Ectodermal cell (in vitro differentiated cells): ENCODE results near the gene FHIT.
"Not testable (repeated sequence)": the region's sequence is repeated elsewhere in the genome, so short reads cannot be mapped to it uniquely, and the experiment has no call there.

ENCODE experiments used
- H3K27ac ChIP-seq: 2 replicates; pipeline ENCODE4 v1.7.0; 2013; ENCODE audit warnings: mild to moderate bottlenecking, low read depth, low read length; ENCODE audit not compliant: insufficient read depth, poor library complexity, severe bottlenecking
- H3K27me3 ChIP-seq: 2 replicates; pipeline ENCODE4 v1.7.0; 2013; ENCODE audit warnings: mild to moderate bottlenecking, low read length; ENCODE audit not compliant: insufficient read depth, control insufficient read depth, poor library complexity, severe bottlenecking
- H3K36me3 ChIP-seq: one replicate; pipeline ENCODE4 v1.7.0; 2013; ENCODE audit warnings: low read length; ENCODE audit not compliant: control insufficient read depth, insufficient read depth
- H3K4me1 ChIP-seq: one replicate; pipeline ENCODE4 v1.7.0; 2013; ENCODE audit warnings: low read length; ENCODE audit not compliant: control insufficient read depth, insufficient read depth
- H3K4me3 ChIP-seq: 2 replicates; pipeline ENCODE4 v1.7.0; 2013; ENCODE audit warnings: low read depth, low read length, control low read depth; ENCODE audit not compliant: insufficient read depth
- H3K9me3 ChIP-seq: 2 replicates; pipeline ENCODE4 v1.7.0; 2013; ENCODE audit warnings: mild to moderate bottlenecking, low read length, moderate library complexity; ENCODE audit not compliant: control insufficient read depth
- WGBS, 2 experiments: methylation state at CpG; one replicate each; pipeline ENCODE4 v1.1.7; 2013; ENCODE audit warnings: missing lambda C conversion rate in 2 of 2; 5-methylcytosine and 5-hydroxymethylcytosine counted together

The FHIT gene

GRCh38 chr3:61051666-61052065, 199.6 kb downstream of the FHIT start:
- H3K36me3 ChIP-seq: no peaks in the 10 kb centered on the region
- H3K9me3 ChIP-seq: no peaks in the 10 kb centered on the region
- H3K27ac ChIP-seq: no peak overlapping the region
- no peak overlapping the region for H3K4me3 ChIP-seq
- 83 to 94% methylated on average over 1 of the region's 1 CpG for WGBS, 2 experiments
- H3K27me3 ChIP-seq: no peaks in the 10 kb centered on the region
- no peaks in the 10 kb centered on the region for H3K4me1 ChIP-seq

GRCh38 chr3:61045169-61045568, 206.1 kb downstream of the FHIT start:
- not testable (repeated sequence) for H3K4me3 ChIP-seq, H3K27ac ChIP-seq, H3K4me1 ChIP-seq, H3K9me3 ChIP-seq, H3K27me3 ChIP-seq, H3K36me3 ChIP-seq
- 80 to 100% methylated on average over 1 of the region's 1 CpG for WGBS, 2 experiments

- WGBS, 2 experiments: 92 to 95% methylated on average over 10 of the region's 10 CpGs
- H3K9me3 ChIP-seq: no peaks in the 10 kb centered on the region
- no peaks in the 10 kb centered on the region for H3K4me1 ChIP-seq
- no peaks in the 10 kb centered on the region for H3K36me3 ChIP-seq
- no peak overlapping the region for H3K27ac ChIP-seq
- no peaks in the 10 kb centered on the region for H3K27me3 ChIP-seq
- H3K4me3 ChIP-seq: no peak overlapping the region
These were observed 208.1 kb downstream of the FHIT start for GRCh38 chr3:61043156-61043555.

- WGBS, 2 experiments: 88 to 92% methylated on average over 2 of the region's 2 CpGs
- Histone ChIP-seq H3K9me3 (no peaks in the 10 kb centered on the region), H3K4me1 (no peaks in the 10 kb centered on the region), H3K36me3 (no peaks in the 10 kb centered on the region), H3K27ac (no peak overlapping the region), H3K4me3 (no peak overlapping the region), H3K27me3 (no peaks in the 10 kb centered on the region)
These were observed 210.6 kb downstream of the FHIT start for GRCh38 chr3:61040618-61041017.

GRCh38 chr3:61035573-61035972, 215.7 kb downstream of the FHIT start:
- Histone ChIP-seq H3K4me1 (no peaks in the 10 kb centered on the region), H3K36me3 (no peaks in the 10 kb centered on the region), H3K9me3 (no peaks in the 10 kb centered on the region), H3K27me3 (no peaks in the 10 kb centered on the region), H3K4me3 (no peak overlapping the region), H3K27ac (no peak overlapping the region)
- 100% methylated on average over 1 of the region's 1 CpG for WGBS, 2 experiments

GRCh38 chr3:61032991-61033390, 218.3 kb downstream of the FHIT start:
- H3K27ac ChIP-seq: no peak overlapping the region
- H3K9me3 ChIP-seq: no peaks in the 10 kb centered on the region
- WGBS, 2 experiments: 95 to 98% methylated on average over 5 of the region's 5 CpGs
- no peak overlapping the region for H3K4me3 ChIP-seq
- H3K27me3 ChIP-seq: no peaks in the 10 kb centered on the region
- H3K36me3 ChIP-seq: no peaks in the 10 kb centered on the region
- H3K4me1 ChIP-seq: no peaks in the 10 kb centered on the region

GRCh38 chr3:61031503-61031902, 219.7 kb downstream of the FHIT start:
- 96 to 100% methylated on average over 2 of the region's 2 CpGs for WGBS, 2 experiments

GRCh38 chr3:61030469-61031035, 220.7 kb downstream of the FHIT start:
- H3K4me1 ChIP-seq: no peaks in the 10 kb centered on the region

More at GRCh38 chr3:61031503-61031902, 219.7 kb downstream of the FHIT start:
- H3K36me3 ChIP-seq: no peaks in the 10 kb centered on the region
- no peak overlapping the region for H3K27ac ChIP-seq
- H3K27me3 ChIP-seq: no peaks in the 10 kb centered on the region
- no peaks in the 10 kb centered on the region for H3K9me3 ChIP-seq
- no peaks in the 10 kb centered on the region for H3K4me1 ChIP-seq
- H3K4me3 ChIP-seq: no peak overlapping the region

GRCh38 chr3:61029194-61029593, 222.1 kb downstream of the FHIT start:
- WGBS, 2 experiments: 95 to 96% methylated on average over 5 of the region's 5 CpGs

More at GRCh38 chr3:61030469-61031035, 220.7 kb downstream of the FHIT start:
- WGBS, 2 experiments: 94% methylated on average over 4 of the region's 4 CpGs
- Histone ChIP-seq H3K36me3 (no peaks in the 10 kb centered on the region), H3K9me3 (no peaks in the 10 kb centered on the region), H3K27ac (no peak overlapping the region), H3K4me3 (no peak overlapping the region), H3K27me3 (no peaks in the 10 kb centered on the region)

GRCh38 chr3:61018807-61019206, 232.4 kb downstream of the FHIT start:
- H3K36me3 ChIP-seq: no peaks in the 10 kb centered on the region
- no peak overlapping the region for H3K4me3 ChIP-seq
- no peaks in the 10 kb centered on the region for H3K27me3 ChIP-seq
- no peaks in the 10 kb centered on the region for H3K9me3 ChIP-seq
- no peak overlapping the region for H3K27ac ChIP-seq
- no peaks in the 10 kb centered on the region for H3K4me1 ChIP-seq
- no CpG with 5 or more reads among the region's 1 CpG for WGBS, 2 experiments

More at GRCh38 chr3:61029194-61029593, 222.1 kb downstream of the FHIT start:
- H3K27ac ChIP-seq: no peak overlapping the region
- no peaks in the 10 kb centered on the region for H3K36me3 ChIP-seq
- no peaks in the 10 kb centered on the region for H3K4me1 ChIP-seq
- no peaks in the 10 kb centered on the region for H3K9me3 ChIP-seq
- H3K27me3 ChIP-seq: no peaks in the 10 kb centered on the region
- H3K4me3 ChIP-seq: no peak overlapping the region

GRCh38 chr3:61017028-61017427, 234.2 kb downstream of the FHIT start:
- not testable (repeated sequence) for H3K9me3 ChIP-seq, H3K4me3 ChIP-seq, H3K27ac ChIP-seq, H3K4me1 ChIP-seq, H3K36me3 ChIP-seq, H3K27me3 ChIP-seq
- 89 to 90% methylated on average over 6 of the region's 6 CpGs for WGBS, 2 experiments
